Heart right ventricle (tissue), 16 donors: ENCODE measurements around the gene RAP1B. TPM values are rescaled to one million over a fixed set of nuclear protein-coding genes. Genes with fewer than 3 reads are reported as not detected.

Experiments
- ATAC-seq, 8 donors: fragments of 200-7000 bp; cut with Tn5 transposase; one replicate each; pipeline ENCODE4 v1.9.1; 2020; ENCODE audit warnings: mild to moderate bottlenecking in 8 of 8, moderate library complexity in 8 of 8, moderate number of reproducible peaks in 1 of 8
- DNase-seq, 2 donors: peaks; one replicate each; pipeline ENCODE4 v3.0.0-alpha.2; 2020
- H3K27ac ChIP-seq, 10 donors: fragments of 200-600 bp; sonication (generic) in 2 of 10; one replicate each; pipeline versions ENCODE4 v1.5.0 to v1.8.0; 2020 to 2022; ENCODE audit warnings: mild to moderate bottlenecking in 3 of 10
- H3K27me3 ChIP-seq, 7 donors: fragments of 200-600 bp; one replicate each; pipeline ENCODE4 v1.8.0; 2021 to 2022; ENCODE audit warnings: mild to moderate bottlenecking in 2 of 7
- H3K36me3 ChIP-seq, 9 donors: fragments of 200-600 bp; sonication (generic) in 1 of 9; one replicate each; pipeline versions ENCODE4 v1.5.0 to v1.8.0; 2020 to 2022; ENCODE audit warnings: mild to moderate bottlenecking in 2 of 9
- H3K4me1 ChIP-seq, 9 donors: fragments of 200-600 bp; sonication (generic) in 1 of 9; one replicate each; pipeline versions ENCODE4 v1.5.0 to v1.8.0; 2020 to 2022; ENCODE audit warnings: mild to moderate bottlenecking in 4 of 9
- H3K4me3 ChIP-seq, 10 donors: fragments of 200-600 bp; sonication (generic) in 2 of 10; one replicate each; pipeline versions ENCODE4 v1.5.0 to v1.8.0; 2020 to 2022; ENCODE audit warnings: mild to moderate bottlenecking in 7 of 10, moderate library complexity in 2 of 10
- H3K9me3 ChIP-seq, 11 donors: fragments of 200-600 bp in 10 of 11; sonication (generic) in 2 of 11; one replicate each; pipeline versions ENCODE4 v1.5.0 to v1.8.0; 2013 to 2022; ENCODE audit warnings: mild to moderate bottlenecking in 2 of 11, control low read depth in 1 of 11, moderate library complexity in 1 of 11
- WGBS, 2 donors: extraction: QIAGEN DNeasy Blood & Tissue Kit; methylation state at CpG; one replicate each; pipeline ENCODE4 v1.1.7; 2013; ENCODE audit warnings: inconsistent platforms in 1 of 2; 5-methylcytosine and 5-hydroxymethylcytosine counted together
- intact Hi-C, 10 donors: fragments of 100-400 bp; cut with DNase I; formaldehyde crosslinking; loops; one replicate each; pipeline versions ENCODE4 v1.11.1 to v1.14.2; 2022
- polyA plus RNA-seq, 2 donors: library from polyadenylated mRNA; stranded (reverse); fragments of 200-250 nt; gene quantifications; one replicate each; pipeline ENCODE4 v1.2.3, GENCODE V29; 2013
- total RNA-seq, 10 donors: library from RNA; stranded (reverse); fragmentation: NEBNext Ultra II Directional in 3 of 10; extraction: Animal tissue kit (Norgen Biotek cat#: 25700) in 3 of 10; gene quantifications; one replicate each; pipeline versions ENCODE4 v1.2.1 to v1.2.4, GENCODE V29; 2021 to 2023
- TF ChIP-seq, protein P1 (sequence below), 9 donors: fragments of 200-600 bp; sonication (generic) in 2 of 9; IDR thresholded peaks; one replicate each; pipeline versions ENCODE4 v1.5.0 to v1.8.0; 2021 to 2022; ENCODE audit warnings: antibody characterized with exemption in 9 of 9, mild to moderate bottlenecking in 5 of 9, moderate library complexity in 1 of 9
- donor health status: Arrhythmogenic right ventricular cardiomyopathy.
- donor health status: ischemic (EF 13 %, LVEDD 7.1; RV severe dilation, severe dysfunction).
- donor health status: healthy with polysubstance abuse.
- donor health status: DM: no; HTN: yes; CAD: no.
- donor health status: DM: no; HTN: no; CAD: no.
- donor health status: ischemic (EF 25% LVEDD 6.9; RV normal size, moderate dysfunction).
- donor health status: ischemic (EF 25% LVEDD 5.7; RV mildly dilated, moderate dysfunction).
- donor health status: healthy.
- donor health status: DM: yes; HTN: yes; CAD: no.
- donor health status: Ischemic cardiomyopathy.
- donor health status: ischemic (EF 35%, LVEDD 5.7; RV mildly dilated, moderate dysfunction).
- donor health status: nonischemic (EF 11% LVEDD 7.7; RV severe dilation, severe dysfunction).
- donor health status: DM: yes; HTN: yes; CAD: no.
- donor health status: PGD.
- donor health status: ischemic (EF 29% LVEDD 5.4; RV normal size, mild dysfunction).
- donor health status: nonischemic (EF 23%, LVEDD 6.1; RV moderate dilation, normal function).

RAP1B gene
- total and polyA plus RNA-seq, 12 donors, result 38.1 to 81.2 (median 43.2) TPM

DNA sequence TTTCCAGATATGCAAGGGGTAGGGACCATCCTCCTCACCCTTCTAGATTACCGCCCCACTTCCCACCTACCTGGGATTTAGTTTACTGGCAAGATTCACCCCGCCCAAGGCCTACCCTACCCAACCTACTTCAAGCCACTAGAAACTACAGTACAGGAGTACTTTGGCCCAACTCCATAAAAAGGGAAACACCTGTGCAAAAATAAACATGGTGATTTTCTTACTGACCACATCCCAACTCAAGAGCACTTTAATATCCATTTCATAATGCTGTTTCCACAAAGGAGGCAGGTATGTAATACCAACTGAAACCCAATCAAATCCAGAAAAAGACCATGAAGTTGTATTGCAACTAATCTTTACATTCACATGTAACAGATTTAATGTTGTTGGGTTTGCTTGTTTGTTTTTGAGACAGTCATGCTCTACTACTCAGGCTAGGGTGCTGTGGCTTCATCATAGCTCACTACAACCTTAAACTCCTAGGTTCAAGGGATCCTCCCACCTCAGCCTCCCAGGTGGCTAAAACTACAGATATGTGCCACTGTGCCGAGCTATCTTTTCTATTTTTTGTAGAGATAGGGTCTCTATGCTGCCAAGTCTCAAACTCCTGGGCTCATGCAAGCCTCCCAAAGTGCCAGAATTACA, 41.7 kb upstream of the RAP1B start:
- Histone ChIP-seq H3K27ac (no peak overlapping the region), H3K4me1 (peaks cover 0 to 11% (median 0%) of the 10 kb centered on the region in 9 donors), H3K9me3 (no peaks in the 10 kb centered on the region), H3K36me3 (no peaks in the 10 kb centered on the region), H3K27me3 (no peaks in the 10 kb centered on the region), H3K4me3 (no peak overlapping the region)
- ATAC-seq, result no peak
- TF ChIP-seq, protein P1, sequence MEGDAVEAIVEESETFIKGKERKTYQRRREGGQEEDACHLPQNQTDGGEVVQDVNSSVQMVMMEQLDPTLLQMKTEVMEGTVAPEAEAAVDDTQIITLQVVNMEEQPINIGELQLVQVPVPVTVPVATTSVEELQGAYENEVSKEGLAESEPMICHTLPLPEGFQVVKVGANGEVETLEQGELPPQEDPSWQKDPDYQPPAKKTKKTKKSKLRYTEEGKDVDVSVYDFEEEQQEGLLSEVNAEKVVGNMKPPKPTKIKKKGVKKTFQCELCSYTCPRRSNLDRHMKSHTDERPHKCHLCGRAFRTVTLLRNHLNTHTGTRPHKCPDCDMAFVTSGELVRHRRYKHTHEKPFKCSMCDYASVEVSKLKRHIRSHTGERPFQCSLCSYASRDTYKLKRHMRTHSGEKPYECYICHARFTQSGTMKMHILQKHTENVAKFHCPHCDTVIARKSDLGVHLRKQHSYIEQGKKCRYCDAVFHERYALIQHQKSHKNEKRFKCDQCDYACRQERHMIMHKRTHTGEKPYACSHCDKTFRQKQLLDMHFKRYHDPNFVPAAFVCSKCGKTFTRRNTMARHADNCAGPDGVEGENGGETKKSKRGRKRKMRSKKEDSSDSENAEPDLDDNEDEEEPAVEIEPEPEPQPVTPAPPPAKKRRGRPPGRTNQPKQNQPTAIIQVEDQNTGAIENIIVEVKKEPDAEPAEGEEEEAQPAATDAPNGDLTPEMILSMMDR (IDR thresholded peaks at IDR 0.05), result no peak
- 90 to 94% methylated on average over 3 of the region's 3 CpGs for WGBS, 2 donors
- no peak for DNase-seq
- intact Hi-C loops, result loop anchor here in 1 of 10 donors (10.0 kb wide), 1 partner anchor 74 kb away; no protein-coding TSS in a partner anchor

DNA sequence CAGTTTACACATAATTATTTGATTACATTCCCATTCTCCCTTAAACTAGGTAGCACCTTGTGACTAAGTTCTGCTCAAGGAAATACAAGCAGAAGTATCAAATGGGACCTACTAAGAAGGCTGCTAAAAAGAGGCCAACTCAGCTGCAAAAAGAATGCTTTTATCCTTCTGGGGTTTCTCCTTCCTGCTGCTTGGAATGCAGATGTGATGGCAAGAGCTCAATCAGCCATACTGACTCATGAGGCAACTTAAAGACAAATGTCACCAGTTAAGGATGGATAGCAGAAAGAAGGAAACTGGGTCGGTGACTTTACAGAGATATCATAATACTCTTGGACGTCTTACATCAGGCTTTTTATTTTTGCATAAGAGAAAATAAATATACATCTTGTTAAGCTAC, 38.0 kb upstream of the RAP1B start:
- Histone ChIP-seq H3K4me1 (no peaks in the 10 kb centered on the region), H3K9me3 (no peaks in the 10 kb centered on the region), H3K36me3 (no peaks in the 10 kb centered on the region), H3K4me3 (no peak overlapping the region), H3K27me3 (no peaks in the 10 kb centered on the region), H3K27ac (no peak overlapping the region)
- intact Hi-C loops, result no loop called here
- 69 to 73% methylated on average over 2 of the region's 2 CpGs for WGBS, 2 donors
- TF ChIP-seq, protein P1 (IDR thresholded peaks at IDR 0.05), result no peak
- DNase-seq, result no peak
- no peak for ATAC-seq

DNA sequence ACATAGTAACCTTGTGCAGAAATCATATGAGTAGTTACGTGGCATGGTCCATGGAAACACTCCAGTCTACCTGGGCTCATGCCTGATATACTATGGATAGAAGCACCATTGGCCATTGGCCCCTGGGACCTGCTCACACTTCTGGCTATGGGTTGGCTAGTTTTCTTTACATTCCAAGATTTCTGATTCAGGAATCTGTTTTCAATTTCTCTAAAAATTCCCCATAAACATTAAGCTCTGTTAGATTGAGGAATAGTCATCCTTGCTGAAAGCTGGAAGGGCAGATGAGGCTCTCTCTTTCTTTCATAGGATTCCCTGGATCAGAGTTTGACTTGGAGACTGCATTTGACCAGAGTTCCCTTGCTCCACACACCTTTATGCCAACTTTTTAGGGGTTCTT, 37.3 kb upstream of the RAP1B start:
- intact Hi-C loops, result no loop called here
- H3K27ac ChIP-seq, result no peak overlapping the region
- no peak for ATAC-seq
- TF ChIP-seq, protein P1 (IDR thresholded peaks at IDR 0.05), result no peak
- WGBS, 2 donors, result 91 to 100% methylated on average over 1 of the region's 1 CpG
- H3K4me3 ChIP-seq, result no peak overlapping the region
- H3K4me1 ChIP-seq, result no peaks in the 10 kb centered on the region
- no peaks in the 10 kb centered on the region for H3K27me3 ChIP-seq
- no peak for DNase-seq
- no peaks in the 10 kb centered on the region for H3K9me3 ChIP-seq
- no peaks in the 10 kb centered on the region for H3K36me3 ChIP-seq

DNA sequence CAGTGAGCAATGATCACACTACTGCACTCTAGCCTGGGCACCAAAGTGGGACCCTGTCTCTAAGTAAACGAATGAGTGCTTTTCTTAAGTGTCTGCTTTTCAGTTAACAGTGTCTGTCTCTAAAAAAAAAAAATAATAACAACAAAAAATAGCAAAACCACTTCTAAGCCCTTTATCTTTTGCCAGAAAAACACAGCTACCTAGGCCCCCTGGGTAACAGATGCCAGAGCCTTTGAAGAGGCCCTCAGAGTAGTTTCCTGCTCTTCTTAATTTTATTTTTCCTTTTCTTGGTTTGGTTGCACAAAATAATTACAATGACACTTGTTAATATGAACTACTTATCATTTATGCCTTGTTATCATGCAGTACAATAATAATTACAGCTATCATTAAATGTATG, 32.8 kb upstream of the RAP1B start:
- intact Hi-C loops, result no loop called here
- WGBS, 2 donors, result 67 to 88% methylated on average over 1 of the region's 1 CpG

More for the DNA sequence above, 32.8 kb upstream of the RAP1B start:
- H3K36me3 ChIP-seq, result no peaks in the 10 kb centered on the region
- H3K27me3 ChIP-seq, result no peaks in the 10 kb centered on the region
- TF ChIP-seq, protein P1 (IDR thresholded peaks at IDR 0.05), result no peak
- no peaks in the 10 kb centered on the region for H3K9me3 ChIP-seq
- no peak for ATAC-seq
- no peak overlapping the region for H3K4me3 ChIP-seq
- H3K27ac ChIP-seq, result no peak overlapping the region
- H3K4me1 ChIP-seq, result no peaks in the 10 kb centered on the region
- DNase-seq, result no peak
